K562 (cell line): ENCODE data around the gene PDE4A. TPM values are rescaled to one million over a fixed set of nuclear protein-coding genes. Genes with fewer than 3 reads are reported as not detected.

Source experiments
- ARNT ChIP-seq, 2 experiments: fragments of 450-650 bp; IDR thresholded peaks; 2 replicates each; pipeline ENCODE4 v1.6.1; 2016; ENCODE audit warnings: mild to moderate bottlenecking in 1 of 2
- C11orf30 ChIP-seq: fragments of 450-650 bp; IDR thresholded peaks from 2 replicates; pipeline ENCODE4 v1.6.1; 2016; ENCODE audit warnings: low read depth, mild to moderate bottlenecking
- CREB1 ChIP-seq, 2 experiments: sonication (generic) in 1 of 2; formaldehyde crosslinking in 1 of 2; IDR thresholded peaks; 2 replicates each; pipeline versions ENCODE4 v1.6.1 to v1.8.0; 2012 to 2022; ENCODE audit warnings: inconsistent platforms in 1 of 2, mild to moderate bottlenecking in 1 of 2, missing genetic modification reagents in 1 of 2, moderate library complexity in 1 of 2
- FOXM1 ChIP-seq, 2 experiments: fragments of 450-650 bp in 1 of 2; sonication (generic) in 1 of 2; formaldehyde crosslinking in 1 of 2; IDR thresholded peaks; 2 replicates each; pipeline versions ENCODE4 v1.6.1 to v1.9.0; 2017 to 2022; ENCODE audit warnings: low read depth in 2 of 2, mild to moderate bottlenecking in 2 of 2, missing genetic modification reagents in 1 of 2, moderate library complexity in 1 of 2
- KAT7 ChIP-seq: sonication (generic); formaldehyde crosslinking; IDR thresholded peaks from 2 replicates; pipeline ENCODE4 v1.8.0; 2022; ENCODE audit warnings: missing genetic modification reagents, mild to moderate bottlenecking, borderline replicate concordance
- KLF10 ChIP-seq: fragments of 250-450 bp; sonication (Bioruptor Pico); IDR thresholded peaks from 2 replicates; pipeline ENCODE4 v1.6.1; 2021; ENCODE audit warnings: matching md5 sums
- POLR2A ChIP-seq: fragments of 450-650 bp; conservative IDR thresholded peaks from 2 replicates; pipeline ENCODE4 v1.6.1; 2016
- RERE ChIP-seq: sonication (generic); formaldehyde crosslinking; IDR thresholded peaks from 2 replicates; pipeline ENCODE4 v1.8.0; 2023; ENCODE audit warnings: missing genetic modification reagents, mild to moderate bottlenecking, borderline replicate concordance
- RFX5 ChIP-seq: IDR thresholded peaks from 2 replicates; pipeline ENCODE4 v1.6.1; 2011; ENCODE audit warnings: low read depth, mild to moderate bottlenecking, improper control_type of control experiment, low read length
- RFX7 ChIP-seq: fragments of 250-450 bp; sonication (Bioruptor Pico); IDR thresholded peaks from 2 replicates; pipeline ENCODE4 v1.5.1; 2021; ENCODE audit warnings: mild to moderate bottlenecking
- TBP ChIP-seq: optimal IDR thresholded peaks from 2 replicates; pipeline ENCODE3; 2011; ENCODE audit warnings: low read depth, low read length, improper control_type of control experiment
- ZBTB43 ChIP-seq: sonication (generic); formaldehyde crosslinking; IDR thresholded peaks from 2 replicates; pipeline ENCODE4 v1.8.0; 2023; ENCODE audit warnings: mild to moderate bottlenecking, missing genetic modification reagents
- ZNF280A ChIP-seq: fragments of 450-650 bp; IDR thresholded peaks from 2 replicates; pipeline ENCODE4 v1.6.1; 2018; ENCODE audit warnings: mild to moderate bottlenecking, low read depth; ENCODE audit not compliant: partially characterized antibody
- polyA plus RNA-seq, 8 experiments: library from polyadenylated mRNA; depleted of rRNA in 4 of 8; stranded (reverse) in 5 of 8; unstranded in 3 of 8; fragments of >200 nt; fragmentation: Nextera tagmentation in 2 of 8; fragmentation: Illumina TruSeq in 1 of 8; extraction: Ambion mirVana in 2 of 8; extraction: Trizol in 1 of 8; gene quantifications; 2 replicates each; pipeline versions ENCODE4 v1.2.1 to v1.2.3, GENCODE V29; 2011 to 2014; ENCODE audit warnings: inconsistent platforms in 1 of 8, missing spikeins in 1 of 8
- total RNA-seq, 7 experiments: library from RNA; depleted of rRNA in 6 of 7; stranded (reverse); fragments of >200 nt in 6 of 7; fragmentation: Illumina TruSeq in 2 of 7; extraction: Trizol in 2 of 7; gene quantifications; 2 replicates each; pipeline versions ENCODE4 v1.2.1 to v1.2.3, GENCODE V29; 2011 to 2021; ENCODE audit warnings: low replicate concordance in 1 of 7

Gene PDE4A
- total and polyA plus RNA-seq, 9 of the 15 experiments (the other 6 are each of a cell fraction or from before 2014, with no cell fraction given): 0.66 to 26.9 (median 4.6) TPM

- peak; percentile 87 for TF ChIP-seq CREB1 (IDR thresholded peaks at IDR 0.05)
- peak; percentile 96 for TF ChIP-seq CREB1 (CRISPR knock-in tag; IDR thresholded peaks at IDR 0.05)
- TF ChIP-seq RERE (CRISPR knock-in tag): no peak
- peak; percentile 65 for TF ChIP-seq TBP
- TF ChIP-seq RFX7 (CRISPR knock-in tag): no peak
- no peak for TF ChIP-seq ZNF280A
- TF ChIP-seq POLR2A: peak; percentile 90
- TF ChIP-seq ARNT (IDR thresholded peaks at IDR 0.05): no peak
- TF ChIP-seq RFX5: peak; percentile 79
- no peak for TF ChIP-seq KLF10 (CRISPR knock-in tag)
- no peak for TF ChIP-seq ZBTB43
- peak; percentile 49 for TF ChIP-seq C11orf30
- no peak for TF ChIP-seq KAT7 (CRISPR knock-in tag)
- TF ChIP-seq FOXM1 (IDR thresholded peaks at IDR 0.05; ENCODE audit: low read depth): no peak
- peak; percentile 60; the same call in 1 of the 2 replicates for TF ChIP-seq FOXM1 (CRISPR knock-in tag; IDR thresholded peaks at IDR 0.05; ENCODE audit: low read depth)
Measured at GRCh38 chr19:10403137-10404021, 17.0 kb upstream of the PDE4A start, which contains the start of gene CDC37 (continued).
